Measurements from ENCODE around the gene ACOX2. TPM values are rescaled to one million over a fixed set of nuclear protein-coding genes. Genes with fewer than 3 reads are reported as not detected.

Gene ACOX2
- total and polyA plus RNA-seq, 4 donors = 74.3 to 214 (median 141) TPM

- no peak overlapping the region for H3K27ac ChIP-seq (ENCODE audit: low read depth in 1 of 2, low read length in 2 of 2)
- no peaks in the 10 kb centered on the region for H3K36me3 ChIP-seq (ENCODE audit: control insufficient read depth in 4 of 4, insufficient read depth in 3 of 4, low read depth in 1 of 4, low read length in 3 of 4)
- no peaks in the 10 kb centered on the region for H3K9me3 ChIP-seq (ENCODE audit: control insufficient read depth in 4 of 4, low read length in 3 of 4)
- H3K4me3 ChIP-seq (ENCODE audit: low read depth in 1 of 3, low read length in 3 of 3) = no peak overlapping the region
- 95% methylated on average over 4 of the region's 4 CpGs for WGBS
- TF ChIP-seq, protein P1, sequence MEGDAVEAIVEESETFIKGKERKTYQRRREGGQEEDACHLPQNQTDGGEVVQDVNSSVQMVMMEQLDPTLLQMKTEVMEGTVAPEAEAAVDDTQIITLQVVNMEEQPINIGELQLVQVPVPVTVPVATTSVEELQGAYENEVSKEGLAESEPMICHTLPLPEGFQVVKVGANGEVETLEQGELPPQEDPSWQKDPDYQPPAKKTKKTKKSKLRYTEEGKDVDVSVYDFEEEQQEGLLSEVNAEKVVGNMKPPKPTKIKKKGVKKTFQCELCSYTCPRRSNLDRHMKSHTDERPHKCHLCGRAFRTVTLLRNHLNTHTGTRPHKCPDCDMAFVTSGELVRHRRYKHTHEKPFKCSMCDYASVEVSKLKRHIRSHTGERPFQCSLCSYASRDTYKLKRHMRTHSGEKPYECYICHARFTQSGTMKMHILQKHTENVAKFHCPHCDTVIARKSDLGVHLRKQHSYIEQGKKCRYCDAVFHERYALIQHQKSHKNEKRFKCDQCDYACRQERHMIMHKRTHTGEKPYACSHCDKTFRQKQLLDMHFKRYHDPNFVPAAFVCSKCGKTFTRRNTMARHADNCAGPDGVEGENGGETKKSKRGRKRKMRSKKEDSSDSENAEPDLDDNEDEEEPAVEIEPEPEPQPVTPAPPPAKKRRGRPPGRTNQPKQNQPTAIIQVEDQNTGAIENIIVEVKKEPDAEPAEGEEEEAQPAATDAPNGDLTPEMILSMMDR (IDR thresholded peaks at IDR 0.05; ENCODE audit: low read depth, low read length, missing input control) = no peak
- TF ChIP-seq MAX (IDR thresholded peaks at IDR 0.05) = no peak
- TF ChIP-seq JUND (IDR thresholded peaks at IDR 0.05) = no peak
- TF ChIP-seq, protein P2, sequence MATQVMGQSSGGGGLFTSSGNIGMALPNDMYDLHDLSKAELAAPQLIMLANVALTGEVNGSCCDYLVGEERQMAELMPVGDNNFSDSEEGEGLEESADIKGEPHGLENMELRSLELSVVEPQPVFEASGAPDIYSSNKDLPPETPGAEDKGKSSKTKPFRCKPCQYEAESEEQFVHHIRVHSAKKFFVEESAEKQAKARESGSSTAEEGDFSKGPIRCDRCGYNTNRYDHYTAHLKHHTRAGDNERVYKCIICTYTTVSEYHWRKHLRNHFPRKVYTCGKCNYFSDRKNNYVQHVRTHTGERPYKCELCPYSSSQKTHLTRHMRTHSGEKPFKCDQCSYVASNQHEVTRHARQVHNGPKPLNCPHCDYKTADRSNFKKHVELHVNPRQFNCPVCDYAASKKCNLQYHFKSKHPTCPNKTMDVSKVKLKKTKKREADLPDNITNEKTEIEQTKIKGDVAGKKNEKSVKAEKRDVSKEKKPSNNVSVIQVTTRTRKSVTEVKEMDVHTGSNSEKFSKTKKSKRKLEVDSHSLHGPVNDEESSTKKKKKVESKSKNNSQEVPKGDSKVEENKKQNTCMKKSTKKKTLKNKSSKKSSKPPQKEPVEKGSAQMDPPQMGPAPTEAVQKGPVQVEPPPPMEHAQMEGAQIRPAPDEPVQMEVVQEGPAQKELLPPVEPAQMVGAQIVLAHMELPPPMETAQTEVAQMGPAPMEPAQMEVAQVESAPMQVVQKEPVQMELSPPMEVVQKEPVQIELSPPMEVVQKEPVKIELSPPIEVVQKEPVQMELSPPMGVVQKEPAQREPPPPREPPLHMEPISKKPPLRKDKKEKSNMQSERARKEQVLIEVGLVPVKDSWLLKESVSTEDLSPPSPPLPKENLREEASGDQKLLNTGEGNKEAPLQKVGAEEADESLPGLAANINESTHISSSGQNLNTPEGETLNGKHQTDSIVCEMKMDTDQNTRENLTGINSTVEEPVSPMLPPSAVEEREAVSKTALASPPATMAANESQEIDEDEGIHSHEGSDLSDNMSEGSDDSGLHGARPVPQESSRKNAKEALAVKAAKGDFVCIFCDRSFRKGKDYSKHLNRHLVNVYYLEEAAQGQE (IDR thresholded peaks at IDR 0.05) = no peak
- TF ChIP-seq, protein P3, sequence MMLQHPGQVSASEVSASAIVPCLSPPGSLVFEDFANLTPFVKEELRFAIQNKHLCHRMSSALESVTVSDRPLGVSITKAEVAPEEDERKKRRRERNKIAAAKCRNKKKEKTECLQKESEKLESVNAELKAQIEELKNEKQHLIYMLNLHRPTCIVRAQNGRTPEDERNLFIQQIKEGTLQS (IDR thresholded peaks at IDR 0.05) = no peak
- TF ChIP-seq SP1 (IDR thresholded peaks at IDR 0.05) = no peak
- no peak for TF ChIP-seq ZBTB33 (IDR thresholded peaks at IDR 0.05)
- no peak for TF ChIP-seq NR2F2 (IDR thresholded peaks at IDR 0.05)
- no peak for TF ChIP-seq EGR1 (IDR thresholded peaks at IDR 0.05; ENCODE audit: low read depth in 2 of 2)
- TF ChIP-seq HNF4G (IDR thresholded peaks at IDR 0.05) = no peak
- TF ChIP-seq FOXA2 (IDR thresholded peaks at IDR 0.05) = no peak
- no peak for TF ChIP-seq TAF1 (conservative IDR thresholded peaks at IDR 0.05)
- no peak for TF ChIP-seq FOXA1 (IDR thresholded peaks at IDR 0.05)
- TF ChIP-seq HNF4A (conservative IDR thresholded peaks at IDR 0.05) = no peak
- TF ChIP-seq GABPA (IDR thresholded peaks at IDR 0.05 in 1 of 2, conservative IDR thresholded peaks at IDR 0.05 in 1 of 2) = no peak
- no peak overlapping the region for H3K9ac ChIP-seq (ENCODE audit: low read depth in 1 of 2, low read length in 2 of 2)
- no peaks in the 10 kb centered on the region for H3K27me3 ChIP-seq (ENCODE audit: control insufficient read depth in 4 of 4, insufficient read depth in 4 of 4, low read length in 3 of 4)
- H3K4me1 ChIP-seq (ENCODE audit: control insufficient read depth in 4 of 4, insufficient read depth in 4 of 4, low read length in 3 of 4) = no peaks in the 10 kb centered on the region
- DNase-seq (ENCODE audit: low spot score) = no peak
Measured at GRCh38 chr3:58562498-58562897, 25.5 kb upstream of the ACOX2 start.

GRCh38 chr3:58560771-58561311, 23.9 kb upstream of the ACOX2 start:
- no peak for DNase-seq (ENCODE audit: low spot score)
- H3K9ac ChIP-seq (ENCODE audit: low read depth in 1 of 2, low read length in 2 of 2) = no peak overlapping the region
- H3K36me3 ChIP-seq (ENCODE audit: control insufficient read depth in 4 of 4, insufficient read depth in 3 of 4, low read depth in 1 of 4, low read length in 3 of 4) = no peaks in the 10 kb centered on the region
- no peaks in the 10 kb centered on the region for H3K27me3 ChIP-seq (ENCODE audit: control insufficient read depth in 4 of 4, insufficient read depth in 4 of 4, low read length in 3 of 4)
- WGBS = 86% methylated on average over 12 of the region's 12 CpGs
- H3K4me3 ChIP-seq (ENCODE audit: low read depth in 1 of 3, low read length in 3 of 3) = no peak overlapping the region
- no peaks in the 10 kb centered on the region for H3K9me3 ChIP-seq (ENCODE audit: control insufficient read depth in 4 of 4, low read length in 3 of 4)
- TF ChIP-seq RAD21 (IDR thresholded peaks at IDR 0.05) (peak; percentile 40 to 48), YY1 (IDR thresholded peaks at IDR 0.05) (no peak), SP1 (IDR thresholded peaks at IDR 0.05) (no peak), JUND (IDR thresholded peaks at IDR 0.05) (no peak)
- TF ChIP-seq, protein P1 (IDR thresholded peaks at IDR 0.05; ENCODE audit: low read depth, low read length, missing input control) = peak; percentile 8
- no peak overlapping the region for H3K27ac ChIP-seq (ENCODE audit: low read depth in 1 of 2, low read length in 2 of 2)
- no peaks in the 10 kb centered on the region for H3K4me1 ChIP-seq (ENCODE audit: control insufficient read depth in 4 of 4, insufficient read depth in 4 of 4, low read length in 3 of 4)
